HG02763 (cell line): ENCODE measurements around the gene TTBK2.
A peak's percentile ranks its signal among the peaks of the same experiment; 100 is the strongest.
"Not testable (repeated sequence)": the region's sequence is repeated elsewhere in the genome, so short reads cannot be mapped to it uniquely, and the experiment has no call there.

Experiments used
- ATAC-seq: cut with Tn5 transposase; IDR thresholded peaks from one replicate; pipeline ENCODE4 v1.9.1; 2021; ENCODE audit warnings: mild to moderate bottlenecking, moderate library complexity; ENCODE audit not compliant: unreplicated experiment

The TTBK2 gene

DNA sequence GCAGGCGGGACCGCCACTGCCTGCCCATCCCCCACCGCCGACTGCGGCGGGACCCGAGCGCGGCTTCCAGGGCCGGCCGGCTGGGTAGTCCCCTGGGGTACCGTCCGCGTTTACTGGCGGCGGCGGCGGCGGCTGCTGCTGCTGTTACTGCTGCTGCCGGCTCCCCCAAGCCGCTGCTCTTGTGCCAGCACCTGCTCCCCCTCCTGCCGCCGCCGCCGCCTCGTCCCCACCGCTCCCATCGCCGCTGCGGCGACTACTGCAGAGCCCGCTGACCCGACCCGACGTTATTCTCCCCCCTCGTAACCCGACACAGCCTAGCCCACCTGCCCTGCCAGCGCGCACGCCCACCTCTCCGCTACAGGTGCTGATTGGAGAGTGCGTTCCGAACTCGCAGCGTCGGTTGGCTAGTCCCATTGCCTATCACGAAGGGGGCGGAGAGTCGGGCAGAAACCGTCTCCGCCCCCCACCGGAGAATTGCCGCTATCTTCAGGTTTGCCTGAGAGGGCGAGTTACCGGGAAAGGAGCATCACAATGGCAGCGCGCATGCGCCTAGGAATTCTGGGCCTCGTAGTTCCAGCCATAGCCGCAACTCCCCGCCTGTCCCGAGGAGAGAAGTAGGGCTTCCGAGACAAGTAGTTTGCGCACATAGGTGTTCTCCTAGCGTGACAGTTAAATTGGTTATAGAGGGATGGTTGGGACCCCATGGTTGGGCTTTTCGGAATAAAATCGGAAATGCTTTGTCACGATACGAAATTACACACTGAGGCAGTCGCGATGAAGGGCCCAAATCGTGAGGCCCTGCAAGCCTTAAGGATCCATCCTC lies at the start of gene TTBK2:
TSS of gene TTBK2 (minus strand) at position 260 of the 823 bp plus-strand sequence. CDS start 42,161 bp downstream, outside the sequence.
- ATAC-seq: peak; percentile 97

DNA sequence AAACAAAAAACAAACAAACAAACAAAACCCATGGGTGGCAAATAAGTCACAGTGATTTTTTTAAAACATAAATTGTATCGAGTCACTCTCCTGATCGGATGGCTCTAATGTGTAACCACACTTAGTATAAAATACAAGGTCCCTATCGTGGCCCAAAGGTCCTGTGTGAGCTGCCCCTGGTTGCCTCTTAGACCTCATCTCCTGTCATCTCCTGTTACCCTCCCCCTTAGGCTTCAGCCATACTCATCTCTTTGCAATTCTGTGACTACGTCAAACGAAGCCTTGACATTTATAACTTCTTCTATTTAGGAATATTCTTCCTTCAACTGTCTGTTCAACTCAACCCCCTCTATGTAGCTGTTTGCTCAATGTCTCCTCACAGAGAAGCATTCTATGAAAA lies 43.9 kb upstream of the TTBK2 start:
- no peak for ATAC-seq

- ATAC-seq: no peak
Observed at GRCh38 chr15:42955518-42955917, 34.9 kb upstream of the TTBK2 start.

DNA sequence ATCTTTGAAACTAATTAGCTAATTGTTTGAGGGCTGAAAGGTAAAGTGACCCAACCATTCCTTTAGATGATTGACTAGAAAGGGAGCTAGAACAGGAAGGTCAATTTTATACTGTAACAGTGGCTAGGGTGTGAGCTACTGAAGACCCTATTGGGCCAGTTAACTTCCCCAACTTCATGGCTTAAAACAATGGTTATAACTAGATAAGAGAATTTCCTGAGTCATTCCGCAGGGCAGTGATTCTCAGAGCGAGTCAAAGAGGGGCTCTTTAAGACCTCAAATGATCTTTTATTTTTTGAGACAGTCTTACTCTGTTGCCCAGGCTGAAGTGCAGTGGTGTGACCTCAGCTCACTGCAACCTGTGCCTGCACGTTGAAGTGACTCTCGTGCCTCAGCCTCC lies 33.7 kb upstream of the TTBK2 start:
- no peak for ATAC-seq

DNA sequence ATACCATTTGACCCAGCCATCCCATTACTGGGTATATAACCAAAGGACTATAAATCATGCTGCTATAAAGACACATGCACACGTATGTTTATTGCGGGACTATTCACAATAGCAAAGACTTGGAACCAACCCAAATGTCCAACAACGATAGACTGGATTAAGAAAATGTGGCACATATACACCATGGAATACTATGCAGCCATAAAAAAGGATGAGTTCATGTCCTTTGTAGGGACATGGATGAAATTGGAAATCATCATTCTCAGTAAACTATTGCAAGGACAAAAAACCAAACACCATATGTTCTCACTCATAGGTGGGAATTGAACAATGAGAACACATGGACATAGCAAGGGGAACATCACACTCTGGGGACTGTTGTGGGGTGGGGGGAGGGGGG lies 28.3 kb upstream of the TTBK2 start:
- ATAC-seq: not testable (repeated sequence)

DNA sequence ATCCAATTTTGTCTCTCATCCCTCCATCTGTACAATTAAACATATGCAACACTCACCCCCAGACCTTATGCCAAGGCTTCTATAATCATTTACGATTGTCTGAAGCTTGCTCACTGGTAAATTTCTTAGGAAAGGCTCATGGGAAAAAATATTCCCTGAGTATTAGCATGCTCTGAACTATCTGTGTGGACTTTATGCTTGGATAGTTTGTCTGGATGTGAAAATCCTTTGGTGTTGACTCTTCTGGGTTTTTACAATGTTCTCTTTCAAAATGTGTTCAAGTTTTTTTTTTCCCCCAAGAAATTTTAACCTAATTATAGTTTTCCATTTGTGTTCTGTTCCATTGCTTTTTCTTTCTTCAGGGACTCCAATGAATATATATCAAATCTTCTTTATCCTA lies 19.9 kb upstream of the TTBK2 start:
- ATAC-seq: no peak

GRCh38 chr15:42939841-42940240 lies 19.3 kb upstream of the TTBK2 start:
- ATAC-seq: no peak

DNA sequence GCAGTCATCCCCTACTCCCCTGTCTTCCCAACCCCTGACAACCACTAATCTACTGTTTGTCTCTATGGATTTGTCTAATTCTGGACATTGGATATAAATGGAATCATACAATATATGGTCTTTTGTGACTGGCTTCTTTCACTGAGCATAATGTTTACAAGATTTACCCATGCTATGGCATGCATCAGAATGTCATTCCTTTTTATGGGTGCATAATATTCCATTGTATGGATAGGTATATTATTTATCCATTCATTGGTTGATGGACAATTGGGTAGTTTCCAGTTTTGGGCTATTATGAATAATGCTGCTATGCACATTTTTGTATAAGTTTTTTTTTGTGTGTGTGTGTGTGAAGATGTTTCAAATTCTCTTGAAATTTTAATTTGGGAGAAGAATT lies 16.6 kb upstream of the TTBK2 start:
- ATAC-seq: no peak

- ATAC-seq: no peak
Observed at GRCh38 chr15:42933886-42934667, 13.5 kb upstream of the TTBK2 start.

GRCh38 chr15:42932833-42933515 lies 12.4 kb upstream of the TTBK2 start:
- ATAC-seq: no peak

- no peak for ATAC-seq
Observed at GRCh38 chr15:42931702-42932486, 11.3 kb upstream of the TTBK2 start.

DNA sequence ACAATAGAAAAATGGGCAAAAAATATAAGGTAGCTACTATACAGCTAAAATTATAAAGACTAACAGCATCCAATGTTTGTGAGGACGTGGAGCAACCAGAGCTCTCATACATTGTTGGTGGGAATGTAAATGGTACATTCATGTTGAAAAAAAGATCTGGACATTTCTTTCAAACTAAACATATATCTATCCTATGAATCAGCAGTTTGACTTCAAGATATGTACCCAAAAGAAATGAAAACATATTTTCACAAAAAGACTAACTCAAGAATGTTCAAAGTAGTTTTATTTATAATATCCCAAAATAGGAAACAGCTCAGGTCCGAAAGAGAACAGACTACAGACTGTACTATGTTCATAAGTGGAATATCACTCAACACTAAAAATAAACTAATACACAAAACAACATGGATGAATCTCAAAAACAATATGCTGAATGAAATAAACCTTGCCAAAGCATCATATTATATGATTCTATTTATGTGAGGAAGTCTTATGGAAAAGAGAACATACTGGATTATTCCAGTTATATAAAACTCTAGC lies 8.8 kb upstream of the TTBK2 start:
- no peak for ATAC-seq

- no peak for ATAC-seq
Observed at GRCh38 chr15:42921342-42921731, 759 bp upstream of the TTBK2 start.

DNA sequence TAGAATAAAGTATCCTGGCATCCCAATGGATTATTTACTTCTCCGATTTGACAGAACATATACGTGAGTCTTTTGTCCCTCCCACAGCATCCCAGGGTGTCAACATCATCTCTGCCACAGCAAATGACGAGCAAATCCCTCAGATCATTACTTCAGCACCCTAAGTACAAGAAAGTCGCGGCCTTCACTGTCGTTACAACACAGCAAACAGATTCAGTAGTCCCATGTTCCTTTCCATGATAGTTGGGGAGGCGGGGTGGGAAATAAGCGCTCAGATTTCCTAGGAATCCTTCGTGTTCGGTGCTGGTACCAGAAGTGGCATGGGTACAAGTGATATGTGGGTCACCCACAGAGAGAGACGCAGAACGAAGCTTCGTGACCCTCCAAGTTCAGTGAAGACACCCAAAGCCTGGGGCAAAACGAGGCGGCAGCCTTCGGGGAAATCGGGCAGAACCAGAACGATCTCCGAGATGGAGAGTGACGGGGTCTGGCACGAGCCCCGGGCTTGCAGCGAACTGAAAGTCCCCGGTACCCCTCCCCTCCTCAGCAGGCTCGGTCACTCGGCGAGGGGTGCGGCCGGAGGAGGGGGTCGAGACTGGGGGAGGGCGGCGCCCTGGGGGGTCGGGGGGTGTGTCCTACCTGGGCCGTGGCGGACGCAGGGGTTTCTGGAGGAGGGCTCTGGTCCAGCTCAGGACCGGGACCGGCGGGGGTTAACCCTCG lies 619 bp downstream of the TTBK2 start:
- ATAC-seq: no peak

DNA sequence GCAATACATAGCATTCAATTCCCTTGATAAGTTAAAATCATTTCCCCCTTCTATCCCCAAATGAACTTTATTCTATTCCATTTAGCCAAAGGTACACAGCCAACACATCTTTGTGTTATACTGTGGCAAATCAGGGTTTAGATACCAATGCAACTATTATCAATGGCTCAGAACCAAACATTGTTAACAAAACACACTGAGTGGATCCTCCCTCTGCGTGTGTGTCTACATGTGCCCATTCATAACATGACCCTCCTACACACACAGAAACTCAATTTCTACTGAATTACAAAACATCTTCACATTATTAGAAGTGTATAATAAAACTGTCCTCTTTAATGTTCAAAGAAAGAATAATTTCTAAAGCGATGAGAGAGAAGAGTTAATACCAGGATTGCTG lies 1.3 kb downstream of the TTBK2 start:
- ATAC-seq: no peak

GRCh38 chr15:42918047-42918446 lies 2.5 kb downstream of the TTBK2 start:
- ATAC-seq: no peak

DNA sequence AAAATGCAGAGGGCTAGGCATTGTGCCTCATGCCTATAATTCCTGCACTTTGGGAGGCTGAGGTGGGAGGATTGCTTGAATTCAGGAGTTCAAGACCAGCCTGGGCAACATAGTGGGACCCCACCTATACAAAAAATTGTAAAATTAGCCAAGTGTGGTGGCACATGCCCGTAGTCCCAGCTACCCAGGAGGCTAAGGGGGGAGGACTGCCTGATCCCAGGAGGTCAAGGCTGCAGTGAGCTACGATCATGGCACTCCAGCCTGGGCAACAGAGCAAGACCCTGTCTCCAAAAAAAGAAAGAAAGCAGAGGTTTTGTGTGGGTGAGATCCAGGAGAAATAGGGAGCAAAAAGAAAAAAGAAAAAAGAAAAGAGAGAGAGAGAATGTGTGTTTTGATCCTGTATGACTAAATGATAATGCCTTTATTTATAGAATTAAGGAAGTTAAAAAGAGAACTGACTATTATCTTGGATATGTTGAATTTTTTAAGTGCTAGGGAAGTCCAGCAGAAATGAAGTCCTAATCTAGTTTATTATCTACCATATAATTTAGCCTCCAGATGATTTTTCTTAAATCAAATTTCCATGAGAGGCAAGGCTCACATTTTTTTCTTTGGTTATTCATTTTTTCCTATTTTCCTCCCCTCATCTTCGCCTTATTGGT lies 4.8 kb downstream of the TTBK2 start:
- no peak for ATAC-seq

GRCh38 chr15:42914728-42915497 lies 5.7 kb downstream of the TTBK2 start:
- no peak for ATAC-seq
